Osteoblast (primary cell): ENCODE data around the gene CYP4X1. TPM values are rescaled to one million over a fixed set of nuclear protein-coding genes. Genes with fewer than 3 reads are reported as not detected.
"Not testable (repeated sequence)": the region's sequence is repeated elsewhere in the genome, so short reads cannot be mapped to it uniquely, and the experiment has no call there.

Experiments used
- DNase-seq: peaks from one replicate; pipeline ENCODE4 v3.0.0; 2011; ENCODE audit warnings: low spot score, mixed read lengths; ENCODE audit not compliant: insufficient read length; ENCODE audit errors: missing footprints
- H2AFZ ChIP-seq: 2 replicates; pipeline ENCODE4 v1.6.0; 2011; ENCODE audit warnings: mild to moderate bottlenecking, low read length
- H3K27ac ChIP-seq: 2 replicates; pipeline ENCODE4 v1.5.1; 2011; ENCODE audit warnings: mild to moderate bottlenecking, low read depth, low read length, moderate library complexity
- H3K27me3 ChIP-seq: 2 replicates; pipeline ENCODE4 v1.6.0; 2012; ENCODE audit warnings: mild to moderate bottlenecking, control low read depth, inconsistent platforms, low read length, moderate library complexity; ENCODE audit not compliant: insufficient read depth
- H3K36me3 ChIP-seq: 2 replicates; pipeline ENCODE4 v1.5.1; 2011; ENCODE audit warnings: mild to moderate bottlenecking, low read length, control low read depth, moderate library complexity; ENCODE audit not compliant: insufficient read depth
- H3K4me1 ChIP-seq: 2 replicates; pipeline ENCODE4 v1.5.1; 2011; ENCODE audit warnings: mild to moderate bottlenecking, low read length, control low read depth, moderate library complexity; ENCODE audit not compliant: insufficient read depth
- H3K4me2 ChIP-seq: 2 replicates; pipeline ENCODE4 v1.6.0; 2011; ENCODE audit warnings: mild to moderate bottlenecking, low read length; ENCODE audit not compliant: insufficient read depth
- H3K4me3 ChIP-seq: fragments of 200-600 bp; sonication (generic); 3 replicates; pipeline ENCODE4 v1.5.1; 2012; ENCODE audit warnings: mild to moderate bottlenecking, low read length, inconsistent platforms; ENCODE audit not compliant: insufficient read depth
- H3K79me2 ChIP-seq: 2 replicates; pipeline ENCODE4 v1.6.0; 2012; ENCODE audit warnings: mild to moderate bottlenecking, low read length, control low read depth, inconsistent platforms; ENCODE audit not compliant: insufficient read depth
- H3K9me3 ChIP-seq: 2 replicates; pipeline ENCODE4 v1.5.1; 2011; ENCODE audit warnings: low read depth, low read length, control low read depth
- H4K20me1 ChIP-seq: 2 replicates; pipeline ENCODE4 v1.6.0; 2012; ENCODE audit warnings: mild to moderate bottlenecking, low read length, control low read depth; ENCODE audit not compliant: insufficient read depth
- CTCF ChIP-seq: IDR thresholded peaks from 2 replicates; pipeline ENCODE4 v1.5.1; 2011; ENCODE audit warnings: mild to moderate bottlenecking, low read depth, low read length, moderate library complexity; ENCODE audit errors: extremely low read depth
- total RNA-seq: library from RNA; depleted of rRNA; stranded (reverse); fragments of >200 nt; gene quantifications from 2 replicates; pipeline ENCODE4 v1.2.3, GENCODE V29; 2012

CYP4X1 gene
- total RNA-seq, 1 donor = 0.72 TPM

DNA sequence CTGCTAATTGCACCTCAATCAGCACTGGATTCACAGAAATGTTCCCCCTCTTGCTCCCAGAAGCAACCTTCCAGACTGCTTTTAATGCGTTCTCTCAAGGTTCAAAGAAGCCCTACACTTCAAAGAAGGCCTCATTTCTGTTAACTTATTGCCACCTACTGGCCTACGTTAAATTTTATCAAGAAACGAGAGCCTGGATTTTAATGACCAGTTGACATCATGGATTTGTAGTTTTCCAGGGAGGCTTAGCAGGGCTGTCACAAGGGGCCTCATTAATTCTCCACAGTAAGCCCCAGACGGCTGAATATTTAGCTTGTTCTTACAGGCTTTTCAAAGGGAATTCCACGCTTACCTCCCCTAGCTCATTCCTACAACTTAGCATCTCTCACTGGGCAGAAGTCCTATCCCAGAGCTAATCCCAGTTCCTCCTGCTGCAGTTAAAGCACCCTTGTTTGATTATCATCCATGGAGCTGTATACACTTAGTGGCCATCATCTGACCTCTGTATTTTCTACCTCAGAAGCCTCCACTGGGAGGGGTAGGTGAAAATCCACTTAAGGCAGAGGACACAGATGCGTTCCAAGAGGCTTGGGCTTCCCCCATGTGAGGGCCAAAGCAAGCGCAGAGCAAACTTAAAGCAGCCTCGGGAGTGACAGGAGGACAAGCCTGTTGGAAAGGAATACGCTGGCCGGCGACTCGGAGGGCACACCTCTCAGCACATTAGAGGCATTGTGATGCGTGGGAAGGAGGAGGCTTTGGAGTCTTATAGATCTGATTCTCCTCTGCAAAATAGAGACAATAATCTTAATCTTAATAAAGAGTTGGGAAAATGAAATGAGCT, 32.2 kb upstream of the CYP4X1 start:
- no peak overlapping the region for H3K27ac ChIP-seq
- DNase-seq = no peak
- no peak overlapping the region for H3K4me2 ChIP-seq
- H3K4me1 ChIP-seq = no peaks in the 10 kb centered on the region
- TF ChIP-seq CTCF = no peak
- no peaks in the 10 kb centered on the region for H4K20me1 ChIP-seq
- H2AFZ ChIP-seq = no peak overlapping the region
- H3K9me3 ChIP-seq = no peaks in the 10 kb centered on the region
- H3K27me3 ChIP-seq = no peaks in the 10 kb centered on the region
- H3K79me2 ChIP-seq = no peaks in the 10 kb centered on the region
- no peaks in the 10 kb centered on the region for H3K36me3 ChIP-seq
- no peak overlapping the region for H3K4me3 ChIP-seq

DNA sequence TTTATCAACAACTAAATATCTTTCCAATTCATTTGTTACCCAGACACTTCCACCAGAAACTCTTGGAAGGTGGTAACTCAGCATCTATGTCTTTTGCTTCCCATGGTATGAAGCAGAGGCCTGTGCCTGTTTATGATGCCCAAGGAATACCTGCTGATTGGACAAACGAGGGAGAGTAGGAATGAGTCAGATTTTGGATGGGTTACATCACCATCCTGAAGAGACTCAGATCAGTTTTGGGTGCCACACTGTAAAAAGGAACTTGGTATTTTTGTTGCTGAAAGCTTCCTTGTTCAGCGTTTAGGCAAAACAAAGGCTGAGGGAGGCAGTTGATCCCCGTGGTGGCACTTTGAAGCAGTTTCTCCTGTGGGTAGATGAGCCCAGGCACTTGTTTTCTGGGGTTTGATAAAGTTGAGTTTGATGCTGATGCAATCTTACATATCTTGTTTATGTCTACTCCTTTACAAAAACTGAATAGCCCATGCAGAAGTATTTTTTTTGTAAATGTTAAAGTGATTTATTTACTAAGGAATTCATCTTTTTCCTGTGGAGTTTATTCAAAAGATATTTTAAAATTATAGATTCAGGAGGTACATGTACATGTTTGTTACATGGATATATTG, 26.7 kb upstream of the CYP4X1 start:
- H3K79me2 ChIP-seq = no peaks in the 10 kb centered on the region
- DNase-seq = no peak
- no peak overlapping the region for H3K4me2 ChIP-seq
- no peak overlapping the region for H3K27ac ChIP-seq
- no peak overlapping the region for H3K4me3 ChIP-seq
- no peaks in the 10 kb centered on the region for H3K4me1 ChIP-seq
- H3K36me3 ChIP-seq = no peaks in the 10 kb centered on the region
- H4K20me1 ChIP-seq = no peaks in the 10 kb centered on the region
- no peaks in the 10 kb centered on the region for H3K9me3 ChIP-seq
- H2AFZ ChIP-seq = no peak overlapping the region
- no peak for TF ChIP-seq CTCF
- H3K27me3 ChIP-seq = no peaks in the 10 kb centered on the region

DNA sequence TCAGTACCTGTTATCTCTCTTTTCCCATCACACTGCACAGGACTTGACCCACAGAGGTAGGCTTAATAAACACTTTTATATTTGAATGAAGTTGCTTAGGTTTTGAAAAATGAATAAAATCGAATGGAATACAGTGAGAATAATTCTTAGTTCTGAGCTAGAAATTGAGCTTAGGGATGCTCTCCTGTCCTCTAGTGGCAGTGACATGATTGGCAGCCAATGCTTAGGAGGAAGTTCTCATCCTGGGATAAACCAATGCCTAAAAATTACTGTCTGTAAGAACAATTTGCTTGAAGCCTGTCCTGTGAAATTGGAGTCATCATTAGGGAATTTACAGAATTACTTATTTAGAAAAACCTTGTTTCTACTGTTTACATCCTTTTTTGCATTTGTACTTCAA, 21.3 kb upstream of the CYP4X1 start:
- H3K4me3 ChIP-seq = no peak overlapping the region
- H3K36me3 ChIP-seq = no peaks in the 10 kb centered on the region
- H3K79me2 ChIP-seq = no peaks in the 10 kb centered on the region
- H3K27ac ChIP-seq = no peak overlapping the region
- H3K27me3 ChIP-seq = no peaks in the 10 kb centered on the region
- no peaks in the 10 kb centered on the region for H3K9me3 ChIP-seq
- no peak overlapping the region for H3K4me2 ChIP-seq
- no peak for DNase-seq
- H3K4me1 ChIP-seq = no peaks in the 10 kb centered on the region
- H2AFZ ChIP-seq = no peak overlapping the region
- peak; percentile 27 for TF ChIP-seq CTCF
- H4K20me1 ChIP-seq = no peaks in the 10 kb centered on the region

DNA sequence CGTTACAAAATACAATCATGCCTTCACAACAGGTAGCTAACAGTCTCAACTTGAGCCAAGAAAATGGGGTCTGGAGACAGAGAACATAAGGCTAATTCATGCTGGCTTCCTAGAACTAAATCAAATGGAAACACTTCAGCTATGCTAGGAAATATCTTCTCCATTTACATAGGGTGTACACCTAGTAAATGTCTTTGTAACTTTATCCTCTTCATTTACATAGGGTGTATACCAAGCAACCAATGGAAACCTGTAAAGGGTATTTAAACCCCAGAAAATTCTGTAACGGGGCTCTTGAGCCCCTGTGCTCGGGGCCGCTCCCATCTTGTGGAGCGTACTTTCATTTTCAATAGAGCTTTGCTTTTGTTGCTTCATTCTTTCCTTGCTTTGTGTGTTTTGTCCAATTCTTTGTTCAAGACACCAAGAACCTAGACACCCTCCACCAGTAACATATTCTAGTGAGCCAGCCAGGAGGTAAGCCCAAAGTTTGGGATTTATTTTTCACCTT, 19.5 kb upstream of the CYP4X1 start:
- Histone ChIP-seq H3K4me1 (no peaks in the 10 kb centered on the region), H3K36me3 (no peaks in the 10 kb centered on the region), H4K20me1 (no peaks in the 10 kb centered on the region), H3K27me3 (no peaks in the 10 kb centered on the region), H3K4me2 (no peak overlapping the region), H3K79me2 (no peaks in the 10 kb centered on the region), H3K27ac (no peak overlapping the region), H3K4me3 (peak overlapping the region; percentile 3), H3K9me3 (no peaks in the 10 kb centered on the region), H2AFZ (no peak overlapping the region)
- no peak for DNase-seq
- TF ChIP-seq CTCF = no peak

GRCh38 chr1:47006437-47006836, 17.0 kb upstream of the CYP4X1 start:
- H3K27me3 ChIP-seq, H3K9me3 ChIP-seq, H3K27ac ChIP-seq, H3K4me2 ChIP-seq, H3K4me3 ChIP-seq, H3K79me2 ChIP-seq, DNase-seq, H2AFZ ChIP-seq, H4K20me1 ChIP-seq, H3K36me3 ChIP-seq, H3K4me1 ChIP-seq: not testable (repeated sequence)
